D721Med (cell line): Measurements from ENCODE around the gene OVCA2.

Source experiments
- DNase-seq: peaks from one replicate; pipeline ENCODE4 v3.0.0; 2011; ENCODE audit warnings: low spot score; ENCODE audit not compliant: insufficient read length
- FAIRE-seq: peaks from 2 replicates; lab custom pipeline; 2011; peaks lifted over from hg19 to GRCh38; lab: Jason Lieb, UNC
- TF ChIP-seq, protein P1 (sequence below): IDR thresholded peaks from 2 replicates; pipeline ENCODE4 v1.5.1; 2012; ENCODE audit warnings: mild to moderate bottlenecking, control low read depth; ENCODE audit not compliant: insufficient read depth; ENCODE audit errors: missing control alignments

OVCA2 gene

DNA sequence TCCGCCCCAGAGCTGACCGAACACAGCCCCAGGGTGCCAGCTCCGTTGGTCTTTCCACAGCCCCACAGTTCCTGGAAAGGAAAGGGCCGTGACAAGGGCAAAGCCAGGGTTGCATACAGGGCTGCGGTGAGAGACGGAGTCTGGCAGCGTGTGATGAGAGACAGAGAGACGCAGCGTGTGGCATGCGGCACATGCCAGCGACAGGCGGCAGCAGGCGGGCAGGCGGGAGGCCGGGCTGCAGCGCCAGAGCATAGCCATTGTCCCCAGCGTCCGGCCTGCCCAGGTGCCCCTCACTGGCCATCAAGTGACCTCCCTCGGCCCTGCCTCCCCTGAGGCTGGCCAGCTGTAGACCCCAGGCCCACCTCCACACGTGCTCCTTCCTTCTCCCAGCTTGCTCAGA is 25.3 kb upstream of the OVCA2 start:
- FAIRE-seq (no peak), DNase-seq (no peak)
- TF ChIP-seq, protein P1, sequence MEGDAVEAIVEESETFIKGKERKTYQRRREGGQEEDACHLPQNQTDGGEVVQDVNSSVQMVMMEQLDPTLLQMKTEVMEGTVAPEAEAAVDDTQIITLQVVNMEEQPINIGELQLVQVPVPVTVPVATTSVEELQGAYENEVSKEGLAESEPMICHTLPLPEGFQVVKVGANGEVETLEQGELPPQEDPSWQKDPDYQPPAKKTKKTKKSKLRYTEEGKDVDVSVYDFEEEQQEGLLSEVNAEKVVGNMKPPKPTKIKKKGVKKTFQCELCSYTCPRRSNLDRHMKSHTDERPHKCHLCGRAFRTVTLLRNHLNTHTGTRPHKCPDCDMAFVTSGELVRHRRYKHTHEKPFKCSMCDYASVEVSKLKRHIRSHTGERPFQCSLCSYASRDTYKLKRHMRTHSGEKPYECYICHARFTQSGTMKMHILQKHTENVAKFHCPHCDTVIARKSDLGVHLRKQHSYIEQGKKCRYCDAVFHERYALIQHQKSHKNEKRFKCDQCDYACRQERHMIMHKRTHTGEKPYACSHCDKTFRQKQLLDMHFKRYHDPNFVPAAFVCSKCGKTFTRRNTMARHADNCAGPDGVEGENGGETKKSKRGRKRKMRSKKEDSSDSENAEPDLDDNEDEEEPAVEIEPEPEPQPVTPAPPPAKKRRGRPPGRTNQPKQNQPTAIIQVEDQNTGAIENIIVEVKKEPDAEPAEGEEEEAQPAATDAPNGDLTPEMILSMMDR, result no peak

DNA sequence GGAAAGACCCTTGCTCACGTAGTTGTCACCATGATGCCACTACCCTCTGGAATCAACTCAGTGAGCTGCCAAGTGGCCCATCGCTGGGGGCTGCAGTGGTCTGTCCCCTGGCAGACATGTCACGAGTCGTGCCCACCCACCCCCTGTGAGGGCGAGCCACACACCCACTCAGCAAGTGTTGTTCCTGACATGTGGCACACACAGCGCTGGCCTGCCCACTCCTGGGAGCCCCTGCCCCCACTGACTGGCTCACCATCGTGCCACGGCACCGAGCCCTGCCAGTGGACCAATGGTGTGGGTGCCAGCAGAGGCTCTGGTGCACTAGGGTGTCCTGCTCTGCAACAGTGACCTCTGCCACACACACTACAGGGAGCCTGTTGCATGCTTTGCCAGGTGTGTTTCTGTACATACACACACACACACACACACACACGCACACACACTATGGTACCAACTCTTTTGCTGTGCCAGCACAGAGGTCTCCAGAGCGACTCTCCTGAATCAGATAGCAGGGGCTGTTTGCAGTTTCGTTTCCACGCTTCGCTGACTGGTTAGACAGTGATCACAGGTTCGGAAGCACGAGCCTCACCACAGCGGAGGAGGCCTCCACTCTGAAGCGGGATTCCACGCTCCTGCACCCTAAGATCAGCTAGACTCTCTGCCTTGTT is 24.4 kb upstream of the OVCA2 start:
- TF ChIP-seq, protein P1, result no peak
- no peak for FAIRE-seq
- DNase-seq, result no peak

DNA sequence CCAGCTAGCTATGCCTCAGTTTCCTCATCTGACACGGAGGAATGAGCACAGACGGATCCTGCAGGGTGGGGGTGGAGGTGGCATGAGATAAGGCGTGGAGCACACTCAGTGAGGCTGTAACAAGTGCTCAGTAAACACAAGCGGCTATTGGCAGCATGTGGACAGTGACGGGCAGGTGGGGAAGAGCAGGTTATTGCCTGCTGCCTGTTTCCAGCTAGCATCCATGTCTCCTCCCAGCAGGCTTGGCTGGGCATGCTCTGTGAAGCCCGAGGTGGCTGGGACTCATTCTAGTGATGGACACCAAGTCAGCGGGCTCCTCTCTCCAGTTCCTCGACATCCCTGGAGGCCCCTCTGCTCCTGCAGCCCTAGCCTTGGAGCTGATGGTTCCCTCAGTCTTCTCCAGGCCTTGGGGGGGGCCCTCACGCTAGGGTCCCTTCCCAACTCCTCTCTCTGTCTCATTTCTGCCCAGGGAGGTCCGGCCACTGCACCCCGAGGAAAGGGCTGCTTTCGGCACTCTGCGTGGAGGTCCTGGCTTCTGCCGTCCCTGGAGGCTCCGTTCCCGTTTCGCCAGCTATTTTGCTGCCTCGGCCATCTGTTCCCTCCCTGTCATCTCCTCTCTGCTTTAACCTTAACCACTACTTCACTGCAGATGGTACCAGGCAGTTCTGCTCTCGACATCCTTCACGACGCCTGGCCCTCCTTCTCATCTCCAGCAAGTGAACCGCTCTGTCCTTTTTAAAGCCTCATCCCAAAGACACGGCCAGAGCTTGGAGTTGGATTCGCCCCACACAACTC is 22.9 kb upstream of the OVCA2 start:
- TF ChIP-seq, protein P1, result no peak
- DNase-seq, result no peak
- FAIRE-seq, result no peak

DNA sequence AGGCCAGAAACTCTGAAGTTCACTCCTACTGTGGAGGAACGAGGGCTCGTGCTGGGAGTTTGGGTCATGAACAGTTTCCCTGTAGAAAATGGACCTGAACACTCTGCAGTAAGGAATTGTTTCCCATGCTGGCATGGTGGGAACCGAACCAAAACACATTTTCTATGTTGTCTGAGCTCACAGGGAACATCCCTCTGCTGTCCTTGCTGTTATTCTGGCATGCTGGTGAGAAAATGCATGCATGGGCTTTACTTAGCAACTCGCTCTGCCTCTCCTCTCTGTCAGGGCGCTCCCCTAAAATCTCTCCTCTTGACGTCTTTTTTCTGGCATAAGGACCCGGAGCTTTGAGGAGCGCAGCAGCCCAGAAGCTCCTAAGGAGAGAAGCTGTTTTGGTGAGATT is 22.1 kb upstream of the OVCA2 start:
- FAIRE-seq (no peak), DNase-seq (no peak)
- TF ChIP-seq, protein P1, result no peak

DNA sequence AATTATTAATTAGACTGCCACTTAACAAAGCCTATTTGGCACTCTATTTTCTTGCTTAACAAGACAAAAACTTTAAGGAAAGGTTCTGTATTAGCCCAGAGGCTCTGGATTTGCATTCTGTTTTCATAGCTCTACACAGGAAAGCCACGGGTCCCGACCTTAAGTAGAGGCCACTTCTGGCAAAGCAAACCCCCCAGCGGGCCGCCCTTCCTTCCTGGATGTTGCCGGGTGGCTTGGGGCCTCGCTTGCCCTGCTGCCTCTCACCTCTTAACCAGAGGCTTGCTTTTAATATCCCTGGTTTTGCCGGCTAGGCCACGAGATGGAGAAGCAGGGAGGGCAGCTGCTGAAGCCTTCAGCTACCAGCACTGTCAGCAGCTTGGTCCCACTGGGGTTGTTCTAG is 21.1 kb upstream of the OVCA2 start:
- no peak for FAIRE-seq
- DNase-seq, result no peak
- TF ChIP-seq, protein P1, result no peak

DNA sequence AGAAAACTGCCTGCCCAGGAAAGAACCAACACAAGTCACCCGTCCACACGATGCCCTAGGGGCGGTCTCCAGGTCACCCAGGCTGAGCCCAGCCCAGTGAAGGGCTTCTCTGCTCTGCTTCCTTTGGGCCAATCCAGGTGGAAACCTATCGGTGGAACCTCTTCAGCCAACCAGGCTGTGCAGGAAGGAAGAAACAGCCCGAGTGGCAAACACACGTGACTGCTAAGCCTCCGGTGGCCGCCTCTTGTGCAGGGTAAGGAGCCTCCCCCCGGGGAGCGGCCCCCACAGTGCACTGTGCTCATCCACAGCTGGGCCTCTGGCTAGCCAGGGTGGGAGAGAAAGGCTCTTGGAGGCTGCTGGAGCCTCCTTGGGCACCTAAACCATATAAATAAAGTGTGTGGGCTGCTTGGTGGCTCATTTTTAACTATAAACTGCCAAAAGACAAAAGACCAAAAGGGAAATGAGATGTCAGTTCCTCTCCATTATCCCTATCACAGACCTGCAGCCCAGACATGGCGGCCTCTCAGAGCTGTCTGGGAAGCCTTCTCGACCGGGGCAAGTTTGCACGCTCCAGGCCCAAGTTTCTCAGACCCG is 19.1 kb upstream of the OVCA2 start:
- TF ChIP-seq, protein P1, result no peak
- FAIRE-seq (no peak), DNase-seq (no peak)

DNA sequence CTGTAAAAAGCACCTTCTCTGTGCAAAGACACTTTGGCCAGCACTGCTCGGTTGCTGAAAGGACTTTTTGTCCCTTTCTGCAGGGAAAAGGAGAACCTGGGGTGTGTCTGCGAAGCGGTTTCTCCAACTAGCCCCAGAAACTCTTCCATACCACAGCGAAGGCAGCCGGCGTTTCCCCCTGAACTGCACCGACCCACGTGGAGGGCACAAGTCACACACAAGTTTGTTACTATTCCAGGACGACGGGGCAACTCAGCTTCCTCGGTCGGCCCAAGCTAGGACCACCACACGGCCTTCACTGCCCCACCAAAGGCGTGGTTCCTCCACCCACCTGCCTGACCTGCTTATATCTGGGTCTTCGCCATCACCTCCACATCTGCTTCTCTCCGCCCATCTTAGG is 18.6 kb upstream of the OVCA2 start:
- FAIRE-seq (no peak), DNase-seq (no peak)
- TF ChIP-seq, protein P1, result no peak
